Ovary (tissue), 3 donors: Measurements from ENCODE around the gene ROPN1L.

Source experiments
- CTCF ChIP-seq, 3 donors: fragments of 450-650 bp in 2 of 3; fragments of 200-600 bp in 1 of 3; IDR thresholded peaks; one replicate each; pipeline versions ENCODE4 v1.5.1 to v1.8.0; 2016 to 2022; ENCODE audit warnings: antibody characterized with exemption in 3 of 3, mild to moderate bottlenecking in 1 of 3
- EP300 ChIP-seq: sonication (generic); formaldehyde crosslinking; IDR thresholded peaks from one replicate; pipeline ENCODE4 v1.6.1; 2017; ENCODE audit warnings: antibody characterized with exemption
- POLR2A ChIP-seq: fragments of 450-650 bp; IDR thresholded peaks from one replicate; pipeline ENCODE4 v1.6.1; 2017; ENCODE audit warnings: antibody characterized with exemption, mild to moderate bottlenecking, moderate library complexity
- donor health status: DM: no; HTN: no; CAD: no.

- TF ChIP-seq EP300 (no peak), CTCF (IDR thresholded peaks at IDR 0.05) (no peak), POLR2A (no peak)
Measured at GRCh38 chr5:10474521-10475075, 32.9 kb downstream of the ROPN1L start.
